KBM-7 (cell line): ENCODE results near the gene OTUD3.
"Not testable (repeated sequence)": the region's sequence is repeated elsewhere in the genome, so short reads cannot be mapped to it uniquely, and the experiment has no call there.

Experiments
- DNase-seq: peaks from one replicate; pipeline ENCODE4 v3.0.0-alpha.2; 2015
- in situ Hi-C: fragments of 300-500 bp; cut with MboI; formaldehyde crosslinking; loops from 2 replicates; pipeline ENCODE4 v1.14.3; 2020; ENCODE audit warnings: low sequenced_read_pairs, low pct_unique_long_range_greater_than_20kb, mixed read lengths

The OTUD3 gene

DNA sequence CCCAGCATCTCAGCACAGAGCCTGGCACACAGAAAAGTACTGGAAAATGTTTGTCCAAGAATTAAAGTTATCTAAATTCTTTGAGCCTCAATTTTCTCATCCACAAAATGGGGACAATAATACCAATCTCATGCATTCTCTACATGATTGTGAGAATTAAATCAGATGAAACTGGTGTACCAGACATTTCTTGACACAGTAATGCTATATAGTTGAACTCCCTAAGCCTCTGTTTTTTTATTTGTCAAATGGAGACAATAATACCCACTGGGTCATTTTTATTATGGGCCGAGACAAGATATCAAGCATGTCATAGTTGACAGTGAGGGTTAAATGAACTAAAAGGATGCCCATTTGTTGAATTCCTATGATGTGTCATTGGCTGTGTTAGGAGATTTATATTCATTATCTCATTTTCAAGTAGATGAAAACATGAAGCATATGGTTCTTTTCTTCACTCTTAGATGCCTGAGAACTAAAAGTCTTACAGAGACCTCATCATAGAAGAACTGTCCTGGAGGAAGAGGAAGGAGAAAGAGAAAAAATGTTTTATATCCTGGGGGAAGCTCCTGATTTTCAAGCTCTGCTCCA, 17.5 kb upstream of the OTUD3 start:
- in situ Hi-C loops = no loop called here
- no peak for DNase-seq

- in situ Hi-C loops = no loop called here
- no peak for DNase-seq
Observed at GRCh38 chr1:19866029-19866428, 16.2 kb upstream of the OTUD3 start.

GRCh38 chr1:19866758-19867157, 15.4 kb upstream of the OTUD3 start:
- in situ Hi-C loops = no loop called here

DNA sequence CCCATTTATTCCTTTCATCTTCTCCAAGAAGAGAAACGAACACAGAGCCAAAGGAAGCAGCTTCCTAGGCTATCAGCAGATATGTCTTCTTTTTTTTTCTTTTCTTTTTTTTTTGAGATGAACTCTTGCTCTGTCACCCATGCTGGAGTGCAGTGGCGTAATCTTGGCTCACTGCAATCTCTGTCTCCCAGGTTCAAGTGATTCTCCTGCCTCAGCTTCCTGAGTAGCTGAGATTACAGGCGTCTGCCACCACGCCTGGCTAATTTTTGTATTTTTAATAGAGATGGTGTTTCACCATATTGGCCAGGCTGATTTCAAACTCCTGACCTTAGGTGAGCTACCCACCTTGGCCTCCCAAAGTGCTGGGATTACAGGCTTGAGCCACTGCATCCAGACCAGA, 13.6 kb upstream of the OTUD3 start:
- DNase-seq, in situ Hi-C loops: not testable (repeated sequence)

More at GRCh38 chr1:19866758-19867157, 15.4 kb upstream of the OTUD3 start:
- DNase-seq = no peak

GRCh38 chr1:19869453-19869852, 12.7 kb upstream of the OTUD3 start:
- DNase-seq, in situ Hi-C loops: not testable (repeated sequence)

DNA sequence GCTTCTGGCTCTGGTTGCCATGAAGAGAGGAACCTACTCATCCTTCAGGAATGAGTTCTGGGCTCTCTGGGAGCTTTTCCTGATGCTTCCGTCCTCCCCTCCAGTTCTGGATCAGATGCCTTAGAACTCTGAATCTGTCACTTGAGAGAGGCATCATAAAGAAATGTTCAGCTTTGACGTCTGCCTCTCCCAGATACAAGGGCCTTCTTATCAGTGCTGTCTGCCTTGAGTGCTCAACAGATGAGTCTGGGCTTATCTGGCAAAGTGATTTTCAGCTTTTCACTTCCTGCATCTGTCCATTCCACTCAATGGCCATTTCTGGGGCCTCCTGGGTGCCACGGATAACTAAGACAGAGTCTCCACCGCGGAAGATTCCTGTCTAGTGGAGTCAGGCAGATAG, 12.3 kb upstream of the OTUD3 start:
- in situ Hi-C loops = no loop called here
- DNase-seq = no peak

- no peak for DNase-seq
Observed at GRCh38 chr1:19872190-19872589, 10.0 kb upstream of the OTUD3 start.

GRCh38 chr1:19877181-19877750, 4.9 kb upstream of the OTUD3 start:
- peak; percentile 18 for DNase-seq
- in situ Hi-C loops = no loop called here

More at GRCh38 chr1:19872190-19872589, 10.0 kb upstream of the OTUD3 start:
- in situ Hi-C loops = no loop called here

- DNase-seq = no peak
- in situ Hi-C loops = no loop called here
Observed at GRCh38 chr1:19877821-19878636, 4.2 kb upstream of the OTUD3 start.

- in situ Hi-C loops = no loop called here
Observed at GRCh38 chr1:19878637-19878985, 3.6 kb upstream of the OTUD3 start.

GRCh38 chr1:19879227-19879626, 3.0 kb upstream of the OTUD3 start:
- no peak for DNase-seq
- in situ Hi-C loops = no loop called here

More at GRCh38 chr1:19878637-19878985, 3.6 kb upstream of the OTUD3 start:
- DNase-seq = no peak

- no peak for DNase-seq
- in situ Hi-C loops = no loop called here
Observed at GRCh38 chr1:19879661-19880060, 2.5 kb upstream of the OTUD3 start.

DNA sequence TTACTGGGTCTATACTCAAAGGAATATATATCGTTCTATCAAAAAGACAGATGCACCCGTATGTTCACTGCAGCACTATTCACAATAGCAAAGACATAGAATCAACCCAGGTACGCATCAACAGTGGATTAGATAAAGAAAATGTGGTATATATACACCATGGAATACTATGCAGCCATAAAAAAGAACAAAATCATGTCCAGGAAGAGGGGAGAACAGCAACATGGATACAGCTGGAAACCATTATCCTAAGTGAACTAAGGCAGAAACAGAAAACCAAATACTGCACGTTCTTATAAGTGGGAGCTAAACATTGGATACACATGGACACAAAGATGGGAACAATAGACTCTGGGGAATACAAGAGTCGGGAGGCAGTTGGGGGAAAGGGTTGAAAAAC, 1.4 kb upstream of the OTUD3 start:
- DNase-seq, in situ Hi-C loops: not testable (repeated sequence)

DNA sequence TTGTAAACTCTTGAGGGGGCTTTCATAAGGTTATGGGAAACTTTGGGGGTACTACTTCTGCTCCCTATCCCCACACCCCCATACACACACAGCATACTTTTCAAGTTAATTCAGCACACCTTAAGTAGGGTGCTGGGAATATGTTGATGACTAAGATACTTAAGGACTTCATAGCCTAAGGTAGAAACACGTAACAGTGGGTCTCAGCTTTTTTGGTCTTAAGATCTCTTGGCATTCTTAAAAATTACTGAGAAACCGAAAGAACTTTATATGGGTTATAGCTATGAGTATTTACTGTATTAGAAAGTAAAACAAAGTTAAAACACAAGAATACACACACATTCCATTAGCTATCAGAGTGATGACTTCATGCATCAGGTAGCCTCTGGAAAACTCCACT, 2.1 kb downstream of the OTUD3 start:
- in situ Hi-C loops = no loop called here
- DNase-seq = no peak

GRCh38 chr1:19885821-19886220, 3.6 kb downstream of the OTUD3 start:
- in situ Hi-C loops = no loop called here

GRCh38 chr1:19888112-19888511, 5.9 kb downstream of the OTUD3 start:
- no peak for DNase-seq
- in situ Hi-C loops = no loop called here

More at GRCh38 chr1:19885821-19886220, 3.6 kb downstream of the OTUD3 start:
- DNase-seq = no peak

- in situ Hi-C loops = no loop called here
- DNase-seq = no peak
Observed at GRCh38 chr1:19889656-19890055, 7.5 kb downstream of the OTUD3 start.

GRCh38 chr1:19892129-19892528, 9.9 kb downstream of the OTUD3 start:
- DNase-seq = no peak
- in situ Hi-C loops = no loop called here

- DNase-seq = no peak
Observed at GRCh38 chr1:19892628-19893168, 10.5 kb downstream of the OTUD3 start.

DNA sequence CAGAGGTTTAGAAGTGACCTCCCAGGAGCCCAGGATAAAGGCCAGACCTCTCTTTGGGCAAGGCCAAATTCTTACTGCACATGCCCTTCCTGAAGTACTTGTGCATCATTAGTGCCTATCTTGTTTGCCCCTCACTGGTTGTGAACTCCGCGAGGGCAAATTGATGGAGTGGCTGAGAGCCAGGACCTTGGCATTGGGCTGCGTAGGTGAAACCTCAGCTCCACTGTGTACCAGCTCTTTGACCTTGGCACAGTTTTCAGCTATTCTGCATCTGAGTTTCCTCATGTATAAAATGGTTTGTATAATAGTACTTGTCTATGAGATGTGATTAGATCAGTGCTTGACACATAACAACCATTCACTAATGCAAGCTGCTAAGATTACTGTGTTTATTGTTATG, 11.5 kb downstream of the OTUD3 start:
- no peak for DNase-seq
- in situ Hi-C loops = no loop called here

More at GRCh38 chr1:19892628-19893168, 10.5 kb downstream of the OTUD3 start:
- in situ Hi-C loops = no loop called here
